NCI-H1105 treated with DMSO at 0.1 percent for 48 hours (cell line): ENCODE data around the gene RLF.

ENCODE experiments used
- DNase-seq: peaks from one replicate; lab custom pipeline; 2025; lab: John Stamatoyannopoulos, UW

The RLF gene, protein sequence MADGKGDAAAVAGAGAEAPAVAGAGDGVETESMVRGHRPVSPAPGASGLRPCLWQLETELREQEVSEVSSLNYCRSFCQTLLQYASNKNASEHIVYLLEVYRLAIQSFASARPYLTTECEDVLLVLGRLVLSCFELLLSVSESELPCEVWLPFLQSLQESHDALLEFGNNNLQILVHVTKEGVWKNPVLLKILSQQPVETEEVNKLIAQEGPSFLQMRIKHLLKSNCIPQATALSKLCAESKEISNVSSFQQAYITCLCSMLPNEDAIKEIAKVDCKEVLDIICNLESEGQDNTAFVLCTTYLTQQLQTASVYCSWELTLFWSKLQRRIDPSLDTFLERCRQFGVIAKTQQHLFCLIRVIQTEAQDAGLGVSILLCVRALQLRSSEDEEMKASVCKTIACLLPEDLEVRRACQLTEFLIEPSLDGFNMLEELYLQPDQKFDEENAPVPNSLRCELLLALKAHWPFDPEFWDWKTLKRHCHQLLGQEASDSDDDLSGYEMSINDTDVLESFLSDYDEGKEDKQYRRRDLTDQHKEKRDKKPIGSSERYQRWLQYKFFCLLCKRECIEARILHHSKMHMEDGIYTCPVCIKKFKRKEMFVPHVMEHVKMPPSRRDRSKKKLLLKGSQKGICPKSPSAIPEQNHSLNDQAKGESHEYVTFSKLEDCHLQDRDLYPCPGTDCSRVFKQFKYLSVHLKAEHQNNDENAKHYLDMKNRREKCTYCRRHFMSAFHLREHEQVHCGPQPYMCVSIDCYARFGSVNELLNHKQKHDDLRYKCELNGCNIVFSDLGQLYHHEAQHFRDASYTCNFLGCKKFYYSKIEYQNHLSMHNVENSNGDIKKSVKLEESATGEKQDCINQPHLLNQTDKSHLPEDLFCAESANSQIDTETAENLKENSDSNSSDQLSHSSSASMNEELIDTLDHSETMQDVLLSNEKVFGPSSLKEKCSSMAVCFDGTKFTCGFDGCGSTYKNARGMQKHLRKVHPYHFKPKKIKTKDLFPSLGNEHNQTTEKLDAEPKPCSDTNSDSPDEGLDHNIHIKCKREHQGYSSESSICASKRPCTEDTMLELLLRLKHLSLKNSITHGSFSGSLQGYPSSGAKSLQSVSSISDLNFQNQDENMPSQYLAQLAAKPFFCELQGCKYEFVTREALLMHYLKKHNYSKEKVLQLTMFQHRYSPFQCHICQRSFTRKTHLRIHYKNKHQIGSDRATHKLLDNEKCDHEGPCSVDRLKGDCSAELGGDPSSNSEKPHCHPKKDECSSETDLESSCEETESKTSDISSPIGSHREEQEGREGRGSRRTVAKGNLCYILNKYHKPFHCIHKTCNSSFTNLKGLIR (N-terminal part only)

DNA sequence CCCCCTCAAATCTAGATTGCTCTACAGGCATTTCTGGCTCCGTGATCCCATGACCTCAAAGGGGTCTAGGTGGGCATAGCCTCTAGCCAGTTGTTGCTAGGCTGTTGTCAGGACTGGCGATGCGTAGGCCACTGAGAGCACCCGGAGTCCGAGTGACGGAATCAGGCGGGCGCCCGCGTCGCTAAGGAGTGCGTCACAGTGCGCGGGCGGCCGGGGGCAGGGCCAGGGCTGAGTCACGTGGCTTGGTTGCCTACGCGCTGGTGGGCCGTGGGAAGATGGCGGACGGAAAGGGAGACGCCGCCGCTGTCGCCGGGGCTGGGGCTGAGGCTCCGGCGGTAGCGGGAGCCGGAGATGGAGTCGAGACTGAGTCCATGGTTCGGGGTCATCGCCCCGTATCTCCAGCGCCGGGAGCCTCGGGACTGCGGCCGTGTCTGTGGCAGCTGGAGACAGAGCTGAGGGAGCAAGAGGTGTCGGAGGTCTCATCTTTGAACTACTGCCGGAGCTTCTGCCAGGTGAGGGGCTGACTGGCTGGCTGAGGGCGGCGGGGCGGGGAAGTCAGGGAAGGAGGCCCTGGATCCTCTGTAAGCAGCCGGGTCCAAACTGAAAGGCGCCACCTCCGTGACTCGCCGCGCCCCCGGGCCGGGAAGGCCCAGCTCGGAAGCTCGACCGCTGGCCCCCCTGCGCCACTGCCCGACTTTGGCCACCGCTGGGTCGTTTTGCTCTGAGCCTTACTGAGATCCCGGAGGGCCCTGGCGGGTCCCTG is at the start of gene RLF:
Gene RLF, plus strand, starts transcription at position 263 of the 763 bp plus-strand sequence. Its CDS starts 13 bp downstream, at position 276.
- DNase-seq = peak; percentile 97

DNA sequence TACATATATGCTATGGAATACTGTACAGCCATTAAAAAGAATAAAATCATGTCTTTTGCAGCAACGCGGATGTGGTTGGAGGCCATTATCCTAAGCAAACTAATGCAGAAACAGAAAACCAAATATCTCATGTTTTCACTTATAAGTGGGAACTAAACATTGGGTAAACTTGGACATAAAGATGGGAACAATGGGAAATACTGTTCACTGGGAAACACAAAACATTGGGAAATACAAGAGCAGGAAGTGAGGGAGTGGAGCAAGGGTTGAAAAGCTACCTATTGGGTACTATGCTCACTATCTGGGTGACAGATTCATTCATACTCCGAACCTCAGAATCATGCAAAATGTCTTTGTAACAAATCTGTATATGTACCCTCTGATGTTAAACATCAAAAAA is 46.8 kb upstream of the RLF start:
- DNase-seq = no peak

DNA sequence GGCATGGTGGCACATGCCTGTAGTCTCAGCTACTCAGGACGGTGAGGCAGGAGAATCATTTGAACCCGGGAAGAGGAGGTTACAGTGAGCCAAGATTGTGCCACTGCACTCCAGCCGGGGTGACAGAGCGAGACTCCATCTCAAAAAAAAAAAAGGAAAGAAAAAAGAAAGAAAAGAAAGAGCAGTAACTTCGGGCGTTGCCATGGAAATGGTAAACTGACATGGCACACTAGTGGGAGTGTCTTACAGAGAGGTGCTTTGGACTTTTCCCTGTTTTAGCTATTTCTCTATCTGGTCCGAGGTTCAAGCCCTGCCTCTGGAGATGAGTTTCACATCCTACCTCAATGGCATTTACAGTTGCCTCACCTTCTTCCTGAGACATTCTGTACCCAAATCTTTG is 41.1 kb upstream of the RLF start:
- no peak for DNase-seq

DNA sequence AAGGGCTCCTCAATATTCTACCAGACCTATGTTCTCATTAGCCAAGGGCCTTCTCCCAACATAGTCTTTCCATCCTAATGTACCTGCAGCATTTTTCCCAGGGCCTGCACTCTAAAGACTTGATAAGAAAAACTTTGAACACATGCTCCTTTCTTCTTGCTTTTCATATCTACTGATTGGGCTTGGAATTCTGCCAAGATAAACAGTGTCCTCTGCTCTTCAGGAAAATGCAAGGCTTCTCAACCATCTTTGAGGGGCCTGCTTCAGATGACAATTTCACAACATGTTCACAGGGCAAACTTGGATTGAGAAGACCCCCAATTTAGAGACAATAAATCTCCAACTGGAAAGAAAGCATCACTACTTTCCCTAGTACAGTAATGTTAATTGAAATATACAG is 38.3 kb upstream of the RLF start:
- DNase-seq = peak; percentile 23

DNA sequence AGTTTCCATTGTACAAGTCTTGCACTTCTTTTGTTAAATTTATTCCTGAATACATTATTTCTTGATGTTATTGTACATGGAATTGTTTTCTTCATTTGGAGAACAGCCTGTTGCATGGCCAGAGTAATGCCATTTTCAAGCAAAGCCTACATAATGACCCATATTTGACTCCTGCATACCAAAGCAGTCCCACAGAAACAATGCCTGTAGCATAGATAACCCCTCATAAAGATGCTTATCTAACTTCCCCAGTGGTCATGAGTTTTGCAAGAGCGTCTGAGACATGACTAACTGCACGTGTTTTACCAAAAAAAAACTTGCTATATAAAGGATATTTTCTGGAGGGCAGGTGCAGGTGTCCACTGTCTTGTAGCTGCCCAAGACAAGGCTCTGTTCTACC is 30.3 kb upstream of the RLF start:
- no peak for DNase-seq

DNA sequence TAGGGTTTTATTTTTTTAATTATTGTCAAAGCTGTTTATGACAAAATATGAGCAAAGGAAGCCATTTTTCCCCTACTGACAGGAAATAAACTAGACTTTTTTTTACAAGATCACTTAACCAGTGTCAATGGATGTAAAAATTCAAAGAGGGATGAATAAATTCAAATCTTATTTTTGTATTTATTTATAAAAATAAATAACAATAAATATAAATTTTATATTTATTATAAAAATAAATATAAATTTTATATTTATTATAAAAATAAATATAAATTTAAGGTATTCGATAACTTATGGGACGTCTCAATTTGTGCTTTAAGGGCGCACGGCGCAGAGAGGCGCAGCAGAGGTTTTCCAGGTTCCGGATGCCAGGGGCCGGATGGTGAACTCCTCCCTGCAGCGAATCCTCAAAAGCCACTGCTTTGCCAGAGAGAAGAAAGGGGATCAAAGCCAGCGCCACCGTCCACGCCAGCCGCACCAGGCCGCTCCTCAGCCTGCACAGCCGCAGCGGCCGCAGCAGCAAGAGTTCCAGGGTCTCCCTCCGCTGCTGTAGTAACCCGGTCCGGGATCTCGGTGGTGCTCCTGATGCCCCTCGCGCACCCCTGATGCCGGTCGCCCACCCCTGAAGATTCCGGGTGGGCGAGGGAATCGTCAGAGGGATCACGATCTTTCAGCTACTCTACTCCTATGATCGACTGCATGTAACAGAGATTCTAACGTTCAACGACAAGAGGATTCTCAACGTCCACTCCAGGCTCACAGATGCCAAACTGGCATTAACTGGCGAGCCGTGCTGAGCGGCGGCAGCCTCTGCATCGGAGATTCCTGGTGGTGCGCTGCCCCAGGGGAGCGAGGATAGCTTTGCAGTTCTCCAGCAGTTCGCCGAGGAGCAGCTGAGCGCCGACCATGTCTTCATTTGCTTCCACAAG is 28.5 kb upstream of the RLF start:
- no peak for DNase-seq

DNA sequence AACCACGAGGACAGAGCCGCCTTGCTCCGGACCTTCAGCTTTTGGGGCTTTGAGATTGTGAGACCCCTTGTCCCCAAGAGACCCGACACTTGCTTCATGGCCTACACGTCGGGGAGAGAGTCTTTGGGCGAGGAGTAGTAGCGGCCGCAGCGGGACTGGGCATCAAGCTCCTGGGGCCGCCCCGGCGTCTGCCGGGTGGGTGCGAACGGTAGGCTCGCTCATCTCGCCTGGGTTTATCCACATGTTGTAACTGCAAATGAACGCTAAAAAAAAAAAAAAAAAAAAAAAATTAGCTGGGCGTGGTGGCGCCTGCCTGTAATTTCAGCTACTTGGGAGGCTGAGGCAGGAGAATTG is 27.9 kb upstream of the RLF start:
- DNase-seq = no peak

DNA sequence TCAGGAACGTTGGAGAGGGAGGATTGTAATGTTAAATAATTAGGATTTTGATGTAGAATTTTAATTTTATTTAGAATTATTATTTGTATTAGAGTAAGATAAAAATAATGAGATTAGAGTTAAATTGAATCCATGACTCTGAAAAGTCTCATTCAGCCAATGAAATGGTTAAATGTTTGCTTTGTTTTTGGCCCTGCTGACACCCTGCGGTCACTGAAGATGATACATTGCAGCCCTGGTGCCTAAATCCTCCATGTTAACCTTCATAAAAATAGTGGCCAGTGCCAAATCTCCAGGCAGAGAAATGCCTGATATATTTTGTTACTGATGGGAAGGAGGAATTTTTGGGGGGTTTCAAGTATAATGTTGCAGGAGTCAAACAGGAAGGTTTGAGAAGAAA is 27.3 kb upstream of the RLF start:
- DNase-seq = no peak

DNA sequence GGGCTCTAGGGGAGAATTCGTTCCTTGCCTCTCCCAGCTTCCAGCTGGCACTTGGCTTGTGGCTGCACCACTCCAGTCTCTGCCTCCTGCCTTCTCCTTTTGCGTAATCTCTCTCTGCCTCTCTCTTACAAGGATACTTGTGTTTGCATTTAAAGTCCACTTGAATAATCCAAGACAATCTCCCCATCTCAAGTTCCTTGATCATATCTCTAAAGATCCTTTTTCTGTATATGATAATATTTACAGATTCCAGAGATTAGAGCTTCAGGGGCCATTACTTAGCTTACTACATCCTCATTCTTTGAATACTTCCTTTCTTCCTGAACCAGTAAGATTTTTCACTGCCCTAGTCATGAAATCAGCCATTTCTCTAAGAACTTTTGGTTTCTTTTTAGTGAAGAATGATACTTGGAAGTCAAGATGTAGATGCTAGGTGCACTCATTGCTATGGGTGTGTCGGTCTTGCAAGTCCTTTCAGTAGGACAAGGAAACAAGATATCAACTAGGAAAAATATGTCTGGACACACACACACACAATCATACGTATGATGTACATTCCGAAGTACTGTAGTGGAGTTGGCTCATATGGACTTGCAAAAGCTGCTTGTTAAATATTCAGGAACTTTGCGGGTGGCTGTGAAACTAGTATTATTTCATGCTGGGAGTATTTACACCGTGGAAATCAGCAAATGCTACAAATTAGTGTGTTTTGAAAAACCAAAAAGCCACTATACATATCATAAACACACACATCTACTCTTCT is 20.8 kb upstream of the RLF start:
- DNase-seq = no peak

DNA sequence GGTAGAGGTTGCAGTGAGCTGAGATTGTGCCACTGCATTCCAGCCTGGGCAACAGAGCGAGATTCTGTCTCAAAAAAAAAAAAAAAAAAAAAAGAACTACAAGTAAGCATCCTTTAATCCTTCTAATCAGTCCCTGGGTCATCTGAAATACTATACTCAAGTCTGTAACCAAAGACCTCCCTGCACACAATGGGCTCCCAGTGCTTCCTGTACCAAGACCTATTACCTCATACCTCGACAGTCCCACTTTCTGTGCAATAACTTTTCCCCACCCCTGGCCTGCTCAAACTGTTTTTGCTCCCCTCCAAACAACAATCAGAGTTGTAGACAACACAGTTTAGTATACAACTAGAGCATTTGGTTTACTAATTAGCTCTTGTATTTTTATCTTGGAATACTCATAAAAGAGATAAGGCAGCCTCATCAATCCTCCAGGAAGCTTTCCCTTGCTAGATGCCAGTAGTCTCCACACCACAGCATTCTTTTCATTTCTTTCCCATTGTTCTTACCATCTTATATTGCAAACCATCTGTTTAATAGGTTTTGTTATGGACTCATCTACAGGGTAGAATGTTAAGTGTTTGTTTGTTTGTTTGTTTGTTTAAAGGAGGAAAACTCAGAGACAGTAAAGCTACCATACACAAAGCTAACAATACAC is 19.2 kb upstream of the RLF start:
- no peak for DNase-seq

DNA sequence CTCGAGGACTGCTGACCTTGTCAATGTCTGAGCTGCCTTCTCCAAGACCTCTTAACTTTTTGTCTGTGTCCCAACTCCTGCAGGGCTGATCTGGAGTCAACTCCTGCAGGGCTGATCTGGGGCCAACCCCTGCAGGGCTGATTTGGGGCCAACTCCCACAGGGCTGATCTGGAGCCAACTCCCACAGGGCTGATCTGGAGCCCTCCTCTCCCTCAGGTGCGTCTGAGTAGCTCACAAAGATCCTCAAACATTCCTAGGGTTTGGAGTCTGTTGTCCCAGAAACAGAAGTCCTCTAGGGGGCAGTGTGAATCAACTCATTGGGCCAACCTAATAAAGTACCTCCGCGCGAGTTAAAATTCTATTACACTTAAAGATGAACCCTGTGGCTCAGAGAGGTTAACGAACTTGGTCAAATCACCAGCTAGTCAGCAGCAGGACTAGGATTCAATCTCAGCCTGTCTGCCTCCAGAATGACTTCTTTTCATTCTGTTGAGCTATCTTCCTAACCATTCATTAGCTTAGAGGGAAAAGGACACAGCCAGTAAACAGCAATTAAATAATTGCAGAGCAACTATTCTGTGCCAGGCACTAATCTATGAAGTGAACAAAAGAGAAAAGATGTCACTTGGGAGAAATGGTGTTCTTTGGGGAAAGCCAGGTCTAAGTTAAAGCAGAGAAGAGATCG is 17.2 kb upstream of the RLF start:
- peak; percentile 65 for DNase-seq

DNA sequence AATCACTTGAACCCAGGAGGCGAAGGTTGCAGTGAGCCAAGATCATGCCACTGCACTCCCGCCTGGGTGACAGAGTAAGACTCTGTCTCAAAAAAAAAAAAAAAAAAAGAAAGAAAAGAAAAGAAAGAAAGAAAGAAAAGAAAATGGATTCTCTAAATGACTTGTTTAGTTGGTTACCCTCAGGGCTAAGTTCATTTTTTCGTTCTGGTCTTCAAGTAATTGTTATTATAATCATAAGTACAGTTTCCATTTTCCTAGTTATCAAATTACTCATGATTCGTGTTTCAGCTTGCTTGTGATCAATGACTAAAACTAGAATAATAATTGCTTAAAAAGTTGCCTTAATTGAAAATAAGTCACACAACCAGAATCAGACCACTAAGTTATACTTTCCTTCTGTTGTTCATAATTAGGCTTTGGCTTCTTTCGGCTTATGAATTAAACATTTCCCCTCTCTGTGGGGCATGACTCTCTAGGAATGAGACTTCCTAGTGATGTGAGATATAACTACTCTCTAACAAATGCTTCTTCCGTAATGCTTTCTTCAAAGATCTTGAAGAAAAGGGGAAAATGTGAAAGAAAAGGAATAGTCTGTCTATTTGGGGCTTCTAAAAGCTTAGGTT is 9.6 kb upstream of the RLF start:
- no peak for DNase-seq

DNA sequence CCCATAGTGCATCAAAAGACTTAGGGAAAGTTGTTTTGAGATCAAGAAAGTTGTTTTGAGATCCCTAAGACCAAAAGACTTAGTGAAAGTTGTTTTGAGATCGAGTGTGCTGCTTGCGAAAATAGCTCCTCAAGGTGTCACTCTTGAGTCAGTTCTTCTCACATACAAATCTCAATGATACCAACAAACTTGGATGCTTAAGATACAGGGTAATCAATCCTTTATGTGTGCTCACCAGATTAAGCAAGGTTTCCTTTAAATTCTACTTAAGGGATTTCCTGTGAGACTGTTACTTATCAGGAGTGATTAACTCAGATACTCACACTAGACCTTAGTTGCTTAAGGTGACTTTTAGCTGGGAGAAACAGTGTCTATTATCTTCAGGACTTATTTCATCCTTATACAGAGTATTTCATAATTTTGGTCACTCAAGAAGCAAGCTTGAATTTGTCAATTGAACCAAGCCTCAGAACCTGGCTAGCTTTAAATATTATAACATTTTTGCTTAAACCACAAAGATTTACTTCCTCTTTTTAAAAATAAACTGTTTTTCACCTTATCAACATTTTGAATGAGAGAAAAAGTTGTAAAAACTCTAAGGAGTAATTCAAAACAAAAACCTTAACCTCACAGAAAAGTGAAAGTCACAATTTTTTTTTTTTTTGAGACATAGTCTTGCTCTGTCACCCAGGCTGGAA is 8.0 kb upstream of the RLF start:
- DNase-seq = peak; percentile 63

DNA sequence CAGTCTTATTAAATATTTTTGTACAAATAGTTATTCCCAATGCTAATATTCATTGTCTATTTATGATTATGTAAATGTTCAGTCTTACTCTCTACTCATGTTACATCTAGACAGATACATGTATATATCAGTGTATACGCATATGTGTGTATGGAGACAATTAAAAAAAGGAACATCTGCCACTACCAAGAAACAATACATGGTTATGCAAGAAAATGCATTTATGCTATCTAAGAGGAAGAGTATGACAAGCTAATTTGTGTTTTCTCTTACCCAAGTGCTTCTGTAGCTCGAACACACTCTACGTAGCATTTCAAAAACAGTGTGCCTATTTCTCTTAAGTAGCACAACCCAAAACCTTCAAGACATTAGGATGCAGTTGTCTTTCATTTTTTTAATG is 6.1 kb upstream of the RLF start:
- DNase-seq = no peak

DNA sequence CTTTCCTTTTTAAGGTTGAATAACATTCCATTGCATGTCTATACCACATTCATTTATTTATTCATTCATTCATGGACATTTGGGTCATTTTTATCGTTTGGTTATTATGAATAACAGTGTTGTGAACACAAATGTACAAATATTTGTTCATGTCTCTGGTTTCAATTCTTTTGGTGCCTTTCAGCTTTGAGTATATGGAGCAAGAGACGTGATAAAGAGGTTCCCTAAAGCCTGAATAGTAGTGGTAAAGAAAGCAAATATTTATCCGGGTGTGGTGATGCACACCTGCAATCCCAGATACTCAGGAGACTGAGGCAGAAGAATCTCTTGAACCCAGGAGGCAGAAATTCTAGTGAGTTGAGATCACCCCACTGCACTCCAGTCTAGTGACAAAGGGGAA is 5.3 kb upstream of the RLF start:
- DNase-seq = no peak

DNA sequence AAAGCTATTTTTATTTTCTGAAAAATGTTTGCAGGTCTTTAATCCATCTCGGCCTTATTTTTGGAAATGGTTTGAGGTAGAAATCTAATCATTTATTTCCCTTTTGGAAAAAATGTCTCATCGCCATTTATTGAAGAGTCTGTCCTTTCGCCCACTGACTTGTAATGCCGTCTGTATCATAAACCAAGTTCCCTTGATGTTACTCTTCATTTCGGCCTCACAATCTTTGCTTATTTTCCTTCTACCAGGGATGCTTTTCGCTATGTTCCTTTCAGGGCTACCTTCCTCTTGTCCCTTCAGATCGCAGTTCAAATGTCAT is 422 bp upstream of the RLF start:
- DNase-seq = no peak

DNA sequence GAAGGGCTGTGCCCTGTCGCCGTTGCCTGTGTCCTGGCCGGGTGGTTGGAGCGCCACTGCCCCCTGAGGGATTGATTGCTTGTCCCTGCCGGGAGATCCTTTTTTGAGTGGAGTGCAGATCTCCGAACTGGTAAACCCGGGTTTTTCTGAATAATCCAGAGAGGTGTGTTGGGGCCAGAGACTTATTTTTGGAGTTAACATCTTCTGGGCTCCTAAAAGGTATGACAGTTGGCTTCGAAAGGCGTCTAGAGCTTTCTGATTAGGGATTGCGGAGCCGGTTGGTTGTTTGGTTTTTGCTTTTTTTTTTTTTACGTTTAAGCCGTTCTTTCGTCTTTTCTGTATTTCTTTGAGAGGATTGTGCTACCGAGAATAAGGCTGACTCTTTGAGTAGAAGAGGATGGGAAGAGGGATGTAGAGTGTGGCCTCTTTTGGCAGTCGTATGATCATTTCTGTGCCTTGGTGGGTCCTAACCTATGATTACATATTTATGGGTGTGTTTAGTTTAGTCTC is 756 bp downstream of the RLF start:
- peak; percentile 43 for DNase-seq
